Right lobe of liver (tissue), 6 donors: ENCODE measurements around the gene SERTM1. TPM values are rescaled to one million over a fixed set of nuclear protein-coding genes. Genes with fewer than 3 reads are reported as not detected.

Experiments
- ATAC-seq, 4 donors: fragments of 200-7000 bp; cut with Tn5 transposase; one replicate each; pipeline ENCODE4 v1.9.1; 2020; ENCODE audit warnings: mild to moderate bottlenecking in 4 of 4, moderate library complexity in 4 of 4
- DNase-seq, 3 donors: peaks; one replicate each; pipeline ENCODE4 v3.0.0-alpha.2; 2020
- H3K27ac ChIP-seq, 3 donors: fragments of 200-600 bp; one replicate each; pipeline ENCODE4 v1.8.0; 2022
- H3K27me3 ChIP-seq, 2 donors: fragments of 200-600 bp; one replicate each; pipeline ENCODE4 v1.8.0; 2022
- H3K36me3 ChIP-seq, 4 donors: fragments of 200-600 bp; sonication (generic) in 1 of 4; one replicate each; pipeline versions ENCODE4 v1.5.1 to v1.8.0; 2017 to 2022; ENCODE audit warnings: control low read depth in 1 of 4
- H3K4me1 ChIP-seq, 4 donors: fragments of 200-600 bp; sonication (generic) in 1 of 4; one replicate each; pipeline versions ENCODE4 v1.5.1 to v1.8.0; 2017 to 2022; ENCODE audit warnings: control low read depth in 1 of 4
- H3K4me3 ChIP-seq, 3 donors: fragments of 200-600 bp; one replicate each; pipeline ENCODE4 v1.8.0; 2022
- H3K9me3 ChIP-seq, 4 donors: fragments of 200-600 bp; sonication (generic) in 1 of 4; one replicate each; pipeline versions ENCODE4 v1.5.1 to v1.8.0; 2017 to 2022; ENCODE audit warnings: control low read depth in 1 of 4
- CTCF ChIP-seq, 4 donors: fragments of 200-600 bp in 3 of 4; fragments of 450-650 bp in 1 of 4; IDR thresholded peaks; one replicate each; pipeline versions ENCODE4 v1.5.1 to v1.8.0; 2016 to 2022; ENCODE audit warnings: antibody characterized with exemption in 4 of 4, mild to moderate bottlenecking in 2 of 4
- POLR2A ChIP-seq: fragments of 450-650 bp; IDR thresholded peaks from one replicate; pipeline ENCODE4 v1.6.1; 2017; ENCODE audit warnings: antibody characterized with exemption, mild to moderate bottlenecking
- WGBS: methylation state at CpG from one replicate; pipeline ENCODE4 v1.1.6; 2018; ENCODE audit warnings: low coverage, low lambda C conversion rate; ENCODE audit not compliant: insufficient coverage; ENCODE audit errors: missing lambda C conversion rate; 5-methylcytosine and 5-hydroxymethylcytosine counted together
- intact Hi-C, 2 donors: fragments of 100-400 bp; cut with DNase I; formaldehyde crosslinking; loops; one replicate each; pipeline versions ENCODE4 v1.11.2 to v1.14.1; 2022
- total RNA-seq, 6 experiments: library from RNA; depleted of rRNA in 2 of 6; stranded (reverse); fragments of >200 nt in 2 of 6; fragmentation: NEBNext Ultra II Directional in 3 of 6; extraction: Animal tissue kit (Norgen Biotek cat#: 25700) in 3 of 6; gene quantifications; one replicate each; pipeline versions ENCODE4 v1.1.0 to v1.2.4, GENCODE V29; 2016 to 2023
- donor health status: DM: no; HTN: yes; CAD: no.
- donor health status: DM: no; HTN: no; CAD: no.
- donor health status: DM: no; HTN: no; CAD: no.
- donor health status: DM: no; HTN: yes; CAD: no.
- donor health status: DM: no; HTN: yes; CAD: no.

The SERTM1 gene
- total RNA-seq, 6 experiments from 2014 or later, result not detected

GRCh38 chr13:36680913-36681312 lies 7.1 kb downstream of the SERTM1 start:
- 47% methylated on average over 6 of the region's 6 CpGs for WGBS

GRCh38 chr13:36681894-36682624 lies 8.2 kb downstream of the SERTM1 start:
- TF ChIP-seq CTCF (IDR thresholded peaks at IDR 0.05) (no peak), POLR2A (no peak)
- Histone ChIP-seq H3K4me3 (no peak overlapping the region), H3K27me3 (no peaks in the 10 kb centered on the region), H3K27ac (no peak overlapping the region), H3K36me3 (no peaks in the 10 kb centered on the region), H3K9me3 (no peaks in the 10 kb centered on the region), H3K4me1 (no peaks in the 10 kb centered on the region)
- no peak for DNase-seq
- ATAC-seq, result no peak
- intact Hi-C loops, result no loop called here

More at GRCh38 chr13:36680913-36681312, 7.1 kb downstream of the SERTM1 start:
- TF ChIP-seq CTCF (IDR thresholded peaks at IDR 0.05) (no peak), POLR2A (no peak)
- no peak overlapping the region for H3K4me3 ChIP-seq
- no peaks in the 10 kb centered on the region for H3K27me3 ChIP-seq
- intact Hi-C loops, result no loop called here
- ATAC-seq, result no peak
- no peaks in the 10 kb centered on the region for H3K36me3 ChIP-seq
- H3K4me1 ChIP-seq, result no peaks in the 10 kb centered on the region
- H3K9me3 ChIP-seq, result no peaks in the 10 kb centered on the region
- no peak overlapping the region for H3K27ac ChIP-seq
- no peak for DNase-seq

- no peak for ATAC-seq
- TF ChIP-seq POLR2A, result no peak
- no peak for TF ChIP-seq CTCF (IDR thresholded peaks at IDR 0.05)
- Histone ChIP-seq H3K4me3 (no peak overlapping the region), H3K36me3 (no peaks in the 10 kb centered on the region), H3K4me1 (no peaks in the 10 kb centered on the region), H3K27ac (no peak overlapping the region), H3K9me3 (no peaks in the 10 kb centered on the region), H3K27me3 (no peaks in the 10 kb centered on the region)
- intact Hi-C loops, result no loop called here
- WGBS, result 64% methylated on average over 4 of the region's 6 CpGs
- no peak for DNase-seq
These were observed 9.9 kb downstream of the SERTM1 start for GRCh38 chr13:36683701-36684100.

GRCh38 chr13:36685927-36686326 lies 12.1 kb downstream of the SERTM1 start:
- intact Hi-C loops, result no loop called here
- H3K36me3 ChIP-seq, result no peaks in the 10 kb centered on the region
- no peak overlapping the region for H3K4me3 ChIP-seq
- no peaks in the 10 kb centered on the region for H3K4me1 ChIP-seq
- ATAC-seq (no peak), DNase-seq (no peak)
- 14% methylated on average over 1 of the region's 1 CpG for WGBS
- TF ChIP-seq CTCF (IDR thresholded peaks at IDR 0.05), result no peak
- no peak for TF ChIP-seq POLR2A
- H3K9me3 ChIP-seq, result no peaks in the 10 kb centered on the region
- H3K27ac ChIP-seq, result no peak overlapping the region
- no peaks in the 10 kb centered on the region for H3K27me3 ChIP-seq
